ENCODE data around the gene KDM1B.

Gene KDM1B

GRCh38 chr6:18253635-18254034 is 98.4 kb downstream of the KDM1B start:
- Histone ChIP-seq H3K9me3 (ENCODE audit: control insufficient read depth in 2 of 2, low read length in 2 of 2) (no peaks in the 10 kb centered on the region), H3K4me3 (ENCODE audit: low read length in 2 of 2) (no peak overlapping the region), H3K4me1 (ENCODE audit: control insufficient read depth in 2 of 2, insufficient read depth in 2 of 2, low read length in 2 of 2) (no peaks in the 10 kb centered on the region), H3K27ac (ENCODE audit: low read depth in 2 of 2, low read length in 2 of 2) (no peak overlapping the region), H3K27me3 (ENCODE audit: control insufficient read depth in 2 of 2, insufficient read depth in 2 of 2, low read length in 2 of 2) (no peaks in the 10 kb centered on the region), H3K9ac (ENCODE audit: low read depth in 1 of 2, low read length in 2 of 2) (no peak overlapping the region), H3K36me3 (ENCODE audit: control insufficient read depth in 2 of 2, insufficient read depth in 2 of 2, low read length in 2 of 2) (peaks cover 47 to 48% of the 10 kb centered on the region in 2 donors)

- Histone ChIP-seq H3K9me3 (ENCODE audit: control insufficient read depth in 2 of 2, low read length in 2 of 2) (no peaks in the 10 kb centered on the region), H3K4me1 (ENCODE audit: control insufficient read depth in 2 of 2, insufficient read depth in 2 of 2, low read length in 2 of 2) (no peaks in the 10 kb centered on the region), H3K27me3 (ENCODE audit: control insufficient read depth in 2 of 2, insufficient read depth in 2 of 2, low read length in 2 of 2) (no peaks in the 10 kb centered on the region), H3K4me3 (ENCODE audit: low read length in 2 of 2) (no peak overlapping the region), H3K27ac (ENCODE audit: low read depth in 2 of 2, low read length in 2 of 2) (no peak overlapping the region), H3K9ac (ENCODE audit: low read depth in 1 of 2, low read length in 2 of 2) (no peak overlapping the region), H3K36me3 (ENCODE audit: control insufficient read depth in 2 of 2, insufficient read depth in 2 of 2, low read length in 2 of 2) (peaks cover 41 to 42% of the 10 kb centered on the region in 2 donors)
Measured at GRCh38 chr6:18254793-18255192, 99.6 kb downstream of the KDM1B start.

- H3K4me3 ChIP-seq (ENCODE audit: low read length in 2 of 2): no peak overlapping the region
- peaks cover 0 to under 1% of the 10 kb centered on the region in 2 donors for H3K4me1 ChIP-seq (ENCODE audit: control insufficient read depth in 2 of 2, insufficient read depth in 2 of 2, low read length in 2 of 2)
- H3K36me3 ChIP-seq (ENCODE audit: control insufficient read depth in 2 of 2, insufficient read depth in 2 of 2, low read length in 2 of 2): peaks cover 24 to 28% of the 10 kb centered on the region in 2 donors
- no peaks in the 10 kb centered on the region for H3K27me3 ChIP-seq (ENCODE audit: control insufficient read depth in 2 of 2, insufficient read depth in 2 of 2, low read length in 2 of 2)
- H3K9ac ChIP-seq (ENCODE audit: low read depth in 1 of 2, low read length in 2 of 2): no peak overlapping the region
- H3K27ac ChIP-seq (ENCODE audit: low read depth in 2 of 2, low read length in 2 of 2): no peak overlapping the region
- no peaks in the 10 kb centered on the region for H3K9me3 ChIP-seq (ENCODE audit: control insufficient read depth in 2 of 2, low read length in 2 of 2)
Measured at GRCh38 chr6:18259675-18260447, 104.6 kb downstream of the KDM1B start.

- no peak overlapping the region for H3K9ac ChIP-seq (ENCODE audit: low read depth in 1 of 2, low read length in 2 of 2)
- H3K27me3 ChIP-seq (ENCODE audit: control insufficient read depth in 2 of 2, insufficient read depth in 2 of 2, low read length in 2 of 2): no peaks in the 10 kb centered on the region
- H3K4me1 ChIP-seq (ENCODE audit: control insufficient read depth in 2 of 2, insufficient read depth in 2 of 2, low read length in 2 of 2): peaks cover 0 to 3% of the 10 kb centered on the region in 2 donors
- peaks cover 18 to 20% of the 10 kb centered on the region in 2 donors for H3K36me3 ChIP-seq (ENCODE audit: control insufficient read depth in 2 of 2, insufficient read depth in 2 of 2, low read length in 2 of 2)
- H3K4me3 ChIP-seq (ENCODE audit: low read length in 2 of 2): no peak overlapping the region
- H3K9me3 ChIP-seq (ENCODE audit: control insufficient read depth in 2 of 2, low read length in 2 of 2): no peaks in the 10 kb centered on the region
- no peak overlapping the region for H3K27ac ChIP-seq (ENCODE audit: low read depth in 2 of 2, low read length in 2 of 2)
Measured at GRCh38 chr6:18260448-18261106, 105.4 kb downstream of the KDM1B start.

- Histone ChIP-seq H3K36me3 (ENCODE audit: control insufficient read depth in 2 of 2, insufficient read depth in 2 of 2, low read length in 2 of 2) (peaks cover 9 to 12% of the 10 kb centered on the region in 2 donors), H3K9ac (ENCODE audit: low read depth in 1 of 2, low read length in 2 of 2) (no peak overlapping the region), H3K27ac (ENCODE audit: low read depth in 2 of 2, low read length in 2 of 2) (no peak overlapping the region), H3K27me3 (ENCODE audit: control insufficient read depth in 2 of 2, insufficient read depth in 2 of 2, low read length in 2 of 2) (no peaks in the 10 kb centered on the region), H3K4me3 (ENCODE audit: low read length in 2 of 2) (no peak overlapping the region), H3K4me1 (ENCODE audit: control insufficient read depth in 2 of 2, insufficient read depth in 2 of 2, low read length in 2 of 2) (peaks cover 0 to 3% of the 10 kb centered on the region in 2 donors), H3K9me3 (ENCODE audit: control insufficient read depth in 2 of 2, low read length in 2 of 2) (no peaks in the 10 kb centered on the region)
Measured at GRCh38 chr6:18261877-18262276, 106.7 kb downstream of the KDM1B start.

GRCh38 chr6:18262702-18263417 is 107.6 kb downstream of the KDM1B start:
- Histone ChIP-seq H3K4me1 (ENCODE audit: control insufficient read depth in 2 of 2, insufficient read depth in 2 of 2, low read length in 2 of 2) (peaks cover 0 to 3% of the 10 kb centered on the region in 2 donors), H3K9me3 (ENCODE audit: control insufficient read depth in 2 of 2, low read length in 2 of 2) (no peaks in the 10 kb centered on the region), H3K27ac (ENCODE audit: low read depth in 2 of 2, low read length in 2 of 2) (peak overlapping the region in 1 of 2 donors; percentile 98), H3K36me3 (ENCODE audit: control insufficient read depth in 2 of 2, insufficient read depth in 2 of 2, low read length in 2 of 2) (peaks cover 3% of the 10 kb centered on the region in 2 donors), H3K9ac (ENCODE audit: low read depth in 1 of 2, low read length in 2 of 2) (peak overlapping the region; percentile 38 to 88), H3K4me3 (ENCODE audit: low read length in 2 of 2) (peak overlapping the region; percentile 88 to 90), H3K27me3 (ENCODE audit: control insufficient read depth in 2 of 2, insufficient read depth in 2 of 2, low read length in 2 of 2) (no peaks in the 10 kb centered on the region)

- Histone ChIP-seq H3K4me1 (ENCODE audit: control insufficient read depth in 2 of 2, insufficient read depth in 2 of 2, low read length in 2 of 2) (peaks cover 0 to 3% of the 10 kb centered on the region in 2 donors), H3K36me3 (ENCODE audit: control insufficient read depth in 2 of 2, insufficient read depth in 2 of 2, low read length in 2 of 2) (peaks cover 0 to 3% of the 10 kb centered on the region in 2 donors), H3K27me3 (ENCODE audit: control insufficient read depth in 2 of 2, insufficient read depth in 2 of 2, low read length in 2 of 2) (no peaks in the 10 kb centered on the region), H3K4me3 (ENCODE audit: low read length in 2 of 2) (peak overlapping the region; percentile 88 to 90), H3K9me3 (ENCODE audit: control insufficient read depth in 2 of 2, low read length in 2 of 2) (no peaks in the 10 kb centered on the region), H3K9ac (ENCODE audit: low read depth in 1 of 2, low read length in 2 of 2) (peak overlapping the region; percentile 83 to 88), H3K27ac (ENCODE audit: low read depth in 2 of 2, low read length in 2 of 2) (peak overlapping the region; percentile 93 to 98)
Measured at GRCh38 chr6:18263418-18264218, 108.4 kb downstream of the KDM1B start.

GRCh38 chr6:18264219-18264922 is 109.1 kb downstream of the KDM1B start, which contains the start of gene DEK:
Gene DEK, minus strand, starts transcription at chr6:18264530. Its CDS starts 543 bp downstream, at chr6:18263987.
- Histone ChIP-seq H3K9me3 (ENCODE audit: control insufficient read depth in 2 of 2, low read length in 2 of 2) (no peaks in the 10 kb centered on the region), H3K27me3 (ENCODE audit: control insufficient read depth in 2 of 2, insufficient read depth in 2 of 2, low read length in 2 of 2) (no peaks in the 10 kb centered on the region), H3K36me3 (ENCODE audit: control insufficient read depth in 2 of 2, insufficient read depth in 2 of 2, low read length in 2 of 2) (peaks cover 0 to 3% of the 10 kb centered on the region in 2 donors), H3K9ac (ENCODE audit: low read depth in 1 of 2, low read length in 2 of 2) (peak within 1 kb of the TSS; percentile 88), H3K27ac (ENCODE audit: low read depth in 2 of 2, low read length in 2 of 2) (peak within 1 kb of the TSS; percentile 93 to 98), H3K4me1 (ENCODE audit: control insufficient read depth in 2 of 2, insufficient read depth in 2 of 2, low read length in 2 of 2) (peaks cover 0 to 3% of the 10 kb centered on the region in 2 donors), H3K4me3 (ENCODE audit: low read length in 2 of 2) (peak within 1 kb of the TSS; percentile 88 to 90)

- Histone ChIP-seq H3K9me3 (ENCODE audit: control insufficient read depth in 2 of 2, low read length in 2 of 2) (no peaks in the 10 kb centered on the region), H3K4me3 (ENCODE audit: low read length in 2 of 2) (peak overlapping the region; percentile 81 to 90), H3K9ac (ENCODE audit: low read depth in 1 of 2, low read length in 2 of 2) (peak overlapping the region; percentile 88), H3K36me3 (ENCODE audit: control insufficient read depth in 2 of 2, insufficient read depth in 2 of 2, low read length in 2 of 2) (no peaks in the 10 kb centered on the region), H3K27me3 (ENCODE audit: control insufficient read depth in 2 of 2, insufficient read depth in 2 of 2, low read length in 2 of 2) (no peaks in the 10 kb centered on the region), H3K27ac (ENCODE audit: low read depth in 2 of 2, low read length in 2 of 2) (peak overlapping the region; percentile 93 to 98), H3K4me1 (ENCODE audit: control insufficient read depth in 2 of 2, insufficient read depth in 2 of 2, low read length in 2 of 2) (peaks cover 0 to 3% of the 10 kb centered on the region in 2 donors)
Measured at GRCh38 chr6:18264923-18265377, 109.7 kb downstream of the KDM1B start.
